NK-92 (cell line): Measurements from ENCODE around the gene CIITA.

ENCODE experiments used
- DNase-seq: peaks from one replicate; lab custom pipeline; 2025; ENCODE audit not compliant: unreplicated experiment; lab: John Stamatoyannopoulos, UW

Gene CIITA

GRCh38 chr16:10849736-10850477, 27.1 kb upstream of the CIITA start:
- DNase-seq: no peak

- DNase-seq: no peak
These were observed 26.5 kb upstream of the CIITA start for GRCh38 chr16:10850478-10850850.

- no peak for DNase-seq
These were observed 25.5 kb upstream of the CIITA start for GRCh38 chr16:10851512-10851911.

- DNase-seq: no peak
These were observed 24.7 kb upstream of the CIITA start for GRCh38 chr16:10852286-10852685.

GRCh38 chr16:10852948-10853347, 24.1 kb upstream of the CIITA start:
- DNase-seq: no peak

- no peak for DNase-seq
These were observed 21.0 kb upstream of the CIITA start for GRCh38 chr16:10856042-10856441.

GRCh38 chr16:10858203-10858602, 18.8 kb upstream of the CIITA start:
- DNase-seq: no peak

GRCh38 chr16:10859020-10859419, 18.0 kb upstream of the CIITA start:
- DNase-seq: no peak

- no peak for DNase-seq
These were observed 17.3 kb upstream of the CIITA start for GRCh38 chr16:10859658-10860057.

- no peak for DNase-seq
These were observed 14.6 kb upstream of the CIITA start for GRCh38 chr16:10862438-10862837.

- no peak for DNase-seq
These were observed 10.7 kb upstream of the CIITA start for GRCh38 chr16:10865991-10866966.

GRCh38 chr16:10867199-10867598, 9.8 kb upstream of the CIITA start:
- no peak for DNase-seq

GRCh38 chr16:10868104-10868595, 8.9 kb upstream of the CIITA start:
- no peak for DNase-seq

- DNase-seq: no peak
These were observed 8.2 kb upstream of the CIITA start for GRCh38 chr16:10868596-10869469.

GRCh38 chr16:10870137-10870776, 6.7 kb upstream of the CIITA start:
- no peak for DNase-seq

GRCh38 chr16:10870808-10871156, 6.2 kb upstream of the CIITA start:
- DNase-seq: no peak

- DNase-seq: no peak
These were observed 5.6 kb upstream of the CIITA start for GRCh38 chr16:10871157-10871991.

- no peak for DNase-seq
These were observed 687 bp upstream of the CIITA start for GRCh38 chr16:10876315-10876714.

- no peak for DNase-seq
These were observed 507 bp downstream of the CIITA start for GRCh38 chr16:10877472-10877946.

- no peak for DNase-seq
These were observed 1.3 kb downstream of the CIITA start for GRCh38 chr16:10878328-10878643.
